Measurements from ENCODE around the gene TAOK3. TPM values are rescaled to one million over a fixed set of nuclear protein-coding genes. Genes with fewer than 3 reads are reported as not detected.

Gene TAOK3
- total RNA-seq, 3 donors from 2014 or later (not counting 1 experiment from before 2014, with no cell fraction given), result 155 to 166 (median 157) TPM

DNA sequence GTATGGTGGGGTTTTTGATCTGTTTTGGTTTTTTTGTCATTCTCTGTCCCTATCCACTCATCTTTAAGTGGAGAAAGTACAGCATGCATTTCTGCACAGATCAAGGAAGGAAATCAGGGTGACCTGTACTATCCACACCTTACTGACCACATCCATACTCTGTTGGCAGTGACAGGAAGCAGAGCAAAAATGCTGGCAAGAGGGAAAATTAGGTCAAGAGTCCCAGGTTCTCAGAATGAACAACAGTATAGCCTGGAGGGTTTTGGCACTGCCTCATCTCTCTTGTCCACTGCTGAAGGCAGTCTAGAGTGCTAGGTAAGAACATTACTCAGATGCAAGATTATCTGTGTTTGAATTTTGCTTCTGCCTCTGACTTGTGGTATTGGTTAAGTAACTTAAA lies 70.7 kb downstream of the TAOK3 start:
- Mint-ChIP-seq H3K9me3 (no peaks in the 10 kb centered on the region), H3K36me3 (no peaks in the 10 kb centered on the region), H3K27me3 (ENCODE audit: low read depth in 2 of 2) (no peaks in the 10 kb centered on the region), H3K4me1 (peaks cover 55 to 66% of the 10 kb centered on the region in 2 donors), H3K27ac (peak overlapping the region; percentile 64 to 73), H3K4me3 (peak overlapping the region; percentile 47)
- no peak overlapping the region for H3K27ac ChIP-seq (ENCODE audit: low read length)
- TF ChIP-seq CTCF (IDR thresholded peaks at IDR 0.05), result no peak
- DNase-seq (no peak), ATAC-seq (peak in 2 of 3 donors; percentile 39 to 48)
- no peaks in the 10 kb centered on the region for H3K27me3 ChIP-seq (ENCODE audit: control insufficient read depth, insufficient read depth, low read length)
- H3K4me1 ChIP-seq (ENCODE audit: control insufficient read depth, insufficient read depth, low read length), result peaks cover 3% of the 10 kb centered on the region
- H3K36me3 ChIP-seq (ENCODE audit: control insufficient read depth, insufficient read depth, low read length), result peaks cover 2% of the 10 kb centered on the region
- H3K4me3 ChIP-seq (ENCODE audit: low read length), result no peak overlapping the region
- intact Hi-C loops (cut with micrococcal nuclease), result no loop called here
- H3K9me3 ChIP-seq (ENCODE audit: control insufficient read depth, insufficient read depth, low read length), result no peaks in the 10 kb centered on the region

DNA sequence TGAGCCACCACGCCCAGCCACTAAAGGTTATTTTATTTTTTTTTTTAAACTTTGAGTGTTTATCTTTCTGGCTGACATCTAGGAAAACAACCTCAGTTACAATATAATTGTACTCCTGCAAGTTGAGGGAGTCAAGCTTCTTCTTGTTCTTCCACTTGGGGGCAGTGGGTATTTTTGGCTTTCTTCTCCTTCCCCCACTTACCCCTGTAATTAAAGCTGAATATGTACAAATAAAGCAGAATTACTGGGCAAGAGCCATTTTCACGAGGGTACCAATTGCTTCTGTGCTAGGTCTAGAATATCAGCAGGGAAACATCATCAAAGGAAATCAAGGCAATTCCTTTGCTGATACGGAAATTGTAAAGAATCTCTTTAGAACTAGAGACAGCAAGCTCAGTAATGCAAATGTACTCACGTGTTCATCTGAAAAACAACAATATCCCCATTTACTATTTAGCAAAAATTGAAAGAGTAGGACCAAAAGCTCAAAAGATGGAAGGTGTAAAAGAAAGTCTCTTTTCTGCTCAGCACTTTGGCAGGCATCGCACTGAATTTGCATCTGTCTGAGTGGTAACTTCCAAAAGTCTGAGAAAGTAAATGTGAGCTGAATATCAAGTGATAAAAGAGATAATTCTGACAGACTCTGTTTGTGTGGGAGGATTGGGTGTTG lies 72.8 kb downstream of the TAOK3 start:
- 67% methylated on average over 4 of the region's 5 CpGs for WGBS (ENCODE audit: insufficient coverage)
- no peaks in the 10 kb centered on the region for H3K36me3 Mint-ChIP-seq
- H3K36me3 ChIP-seq (ENCODE audit: control insufficient read depth, insufficient read depth, low read length), result peaks cover 8% of the 10 kb centered on the region
- DNase-seq, result no peak
- no peaks in the 10 kb centered on the region for H3K9me3 ChIP-seq (ENCODE audit: control insufficient read depth, insufficient read depth, low read length)
- no peak for ATAC-seq
- TF ChIP-seq CTCF (IDR thresholded peaks at IDR 0.05), result no peak
- H3K4me3 ChIP-seq (ENCODE audit: low read length), result no peak overlapping the region
- H3K27me3 ChIP-seq (ENCODE audit: control insufficient read depth, insufficient read depth, low read length), result no peaks in the 10 kb centered on the region
- no peaks in the 10 kb centered on the region for H3K9me3 Mint-ChIP-seq
- H3K4me3 Mint-ChIP-seq, result no peak overlapping the region
- peaks cover 3% of the 10 kb centered on the region for H3K4me1 ChIP-seq (ENCODE audit: control insufficient read depth, insufficient read depth, low read length)
- H3K4me1 Mint-ChIP-seq, result peaks cover 61 to 63% of the 10 kb centered on the region in 2 donors
- intact Hi-C loops (cut with micrococcal nuclease), result no loop called here
- H3K27me3 Mint-ChIP-seq (ENCODE audit: low read depth in 2 of 2), result no peaks in the 10 kb centered on the region
- H3K27ac Mint-ChIP-seq, result peak overlapping the region; percentile 45 to 66
- no peak overlapping the region for H3K27ac ChIP-seq (ENCODE audit: low read length)

GRCh38 chr12:118297284-118297683 lies 75.4 kb downstream of the TAOK3 start:
- ATAC-seq, result no peak
- intact Hi-C loops (cut with micrococcal nuclease), result no loop called here
- Mint-ChIP-seq H3K4me1 (peaks cover 52% of the 10 kb centered on the region in 2 donors), H3K36me3 (no peaks in the 10 kb centered on the region), H3K4me3 (no peak overlapping the region), H3K27me3 (ENCODE audit: low read depth in 2 of 2) (no peaks in the 10 kb centered on the region), H3K27ac (peak overlapping the region in 1 of 2 donors; percentile 34), H3K9me3 (no peaks in the 10 kb centered on the region)
- peaks cover 3% of the 10 kb centered on the region for H3K4me1 ChIP-seq (ENCODE audit: control insufficient read depth, insufficient read depth, low read length)
- no peaks in the 10 kb centered on the region for H3K9me3 ChIP-seq (ENCODE audit: control insufficient read depth, insufficient read depth, low read length)
- H3K4me3 ChIP-seq (ENCODE audit: low read length), result no peak overlapping the region
- H3K27ac ChIP-seq (ENCODE audit: low read length), result no peak overlapping the region
- DNase-seq, result no peak
- peaks cover 18% of the 10 kb centered on the region for H3K36me3 ChIP-seq (ENCODE audit: control insufficient read depth, insufficient read depth, low read length)
- H3K27me3 ChIP-seq (ENCODE audit: control insufficient read depth, insufficient read depth, low read length), result no peaks in the 10 kb centered on the region
- WGBS (ENCODE audit: insufficient coverage), result 93% methylated on average over 2 of the region's 2 CpGs
- TF ChIP-seq CTCF (IDR thresholded peaks at IDR 0.05), result no peak

DNA sequence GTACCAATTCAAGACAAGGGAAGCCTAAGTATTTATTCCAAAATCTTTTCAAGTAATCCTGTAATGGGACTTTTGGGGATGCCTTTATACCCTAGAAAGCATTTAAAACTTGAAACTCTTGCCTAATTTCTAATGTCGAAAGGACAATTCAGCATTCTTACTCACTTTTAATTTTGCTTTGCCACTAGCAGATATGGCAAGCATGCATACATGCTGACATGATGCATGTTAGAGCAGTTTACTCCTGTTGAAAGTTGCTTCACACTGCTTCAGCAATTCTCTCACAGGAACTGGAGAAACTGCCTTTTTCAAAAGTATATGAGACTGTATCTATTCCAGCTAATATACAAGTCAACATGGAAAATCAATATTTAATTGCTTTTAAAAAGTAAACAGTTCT lies 79.9 kb downstream of the TAOK3 start:
- H3K36me3 Mint-ChIP-seq, result no peaks in the 10 kb centered on the region
- DNase-seq (no peak), ATAC-seq (no peak)
- intact Hi-C loops (cut with micrococcal nuclease), result no loop called here
- peaks cover 27 to 30% of the 10 kb centered on the region in 2 donors for H3K4me1 Mint-ChIP-seq
- H3K4me3 Mint-ChIP-seq, result no peak overlapping the region
- Histone ChIP-seq H3K27ac (ENCODE audit: low read length) (no peak overlapping the region), H3K36me3 (ENCODE audit: control insufficient read depth, insufficient read depth, low read length) (peaks cover 20% of the 10 kb centered on the region), H3K27me3 (ENCODE audit: control insufficient read depth, insufficient read depth, low read length) (no peaks in the 10 kb centered on the region), H3K4me3 (ENCODE audit: low read length) (no peak overlapping the region), H3K9me3 (ENCODE audit: control insufficient read depth, insufficient read depth, low read length) (no peaks in the 10 kb centered on the region), H3K4me1 (ENCODE audit: control insufficient read depth, insufficient read depth, low read length) (peaks cover 4% of the 10 kb centered on the region)
- H3K27ac Mint-ChIP-seq, result peak overlapping the region; percentile 21 to 45
- TF ChIP-seq CTCF (IDR thresholded peaks at IDR 0.05), result no peak
- WGBS (ENCODE audit: insufficient coverage), result 100% methylated on average over 1 of the region's 1 CpG
- no peaks in the 10 kb centered on the region for H3K27me3 Mint-ChIP-seq (ENCODE audit: low read depth in 2 of 2)
- no peaks in the 10 kb centered on the region for H3K9me3 Mint-ChIP-seq

Measured in natural killer cell (primary cell).